Muscle layer of colon (tissue), 2 donors: ENCODE measurements around the gene PRR30.

ENCODE experiments used
- H3K27ac ChIP-seq: one replicate; pipeline ENCODE4 v1.7.0; 2013; ENCODE audit warnings: low read depth, mild to moderate bottlenecking, low read length, moderate library complexity
- H3K27me3 ChIP-seq, 2 donors: one replicate each; pipeline ENCODE4 v1.7.0; 2013; ENCODE audit warnings: low read length in 2 of 2, mild to moderate bottlenecking in 2 of 2; ENCODE audit not compliant: insufficient read depth in 2 of 2, control insufficient read depth in 1 of 2
- H3K36me3 ChIP-seq: one replicate; pipeline ENCODE4 v1.7.0; 2013; ENCODE audit warnings: mild to moderate bottlenecking, low read length; ENCODE audit not compliant: insufficient read depth
- H3K4me1 ChIP-seq: one replicate; pipeline ENCODE4 v1.7.0; 2013; ENCODE audit warnings: mild to moderate bottlenecking, low read length; ENCODE audit not compliant: insufficient read depth
- H3K4me3 ChIP-seq, 2 donors: one replicate each; pipeline ENCODE4 v1.7.0; 2013; ENCODE audit warnings: low read length in 2 of 2, low read depth in 1 of 2, mild to moderate bottlenecking in 1 of 2, moderate library complexity in 1 of 2
- H3K9ac ChIP-seq: one replicate; pipeline ENCODE4 v1.7.0; 2013; ENCODE audit warnings: low read length
- H3K9me3 ChIP-seq: one replicate; pipeline ENCODE4 v1.7.0; 2013; ENCODE audit warnings: mild to moderate bottlenecking, low read length
- donor health status: abdominal sarcoma.
- donor health status: Adenocarcinoma of cecum.

PRR30 gene

GRCh38 chr2:27108221-27108620 is 31.0 kb downstream of the PRR30 start:
- no peaks in the 10 kb centered on the region for H3K4me1 ChIP-seq
- no peak overlapping the region for H3K4me3 ChIP-seq
- H3K9me3 ChIP-seq = no peaks in the 10 kb centered on the region
- no peaks in the 10 kb centered on the region for H3K27me3 ChIP-seq
- no peaks in the 10 kb centered on the region for H3K36me3 ChIP-seq
- no peak overlapping the region for H3K27ac ChIP-seq
- H3K9ac ChIP-seq = no peak overlapping the region

GRCh38 chr2:27105981-27106380 is 33.2 kb downstream of the PRR30 start:
- H3K27me3 ChIP-seq = no peaks in the 10 kb centered on the region
- H3K4me1 ChIP-seq = no peaks in the 10 kb centered on the region
- no peak overlapping the region for H3K9ac ChIP-seq
- no peak overlapping the region for H3K4me3 ChIP-seq
- no peaks in the 10 kb centered on the region for H3K9me3 ChIP-seq
- no peak overlapping the region for H3K27ac ChIP-seq
- no peaks in the 10 kb centered on the region for H3K36me3 ChIP-seq

DNA sequence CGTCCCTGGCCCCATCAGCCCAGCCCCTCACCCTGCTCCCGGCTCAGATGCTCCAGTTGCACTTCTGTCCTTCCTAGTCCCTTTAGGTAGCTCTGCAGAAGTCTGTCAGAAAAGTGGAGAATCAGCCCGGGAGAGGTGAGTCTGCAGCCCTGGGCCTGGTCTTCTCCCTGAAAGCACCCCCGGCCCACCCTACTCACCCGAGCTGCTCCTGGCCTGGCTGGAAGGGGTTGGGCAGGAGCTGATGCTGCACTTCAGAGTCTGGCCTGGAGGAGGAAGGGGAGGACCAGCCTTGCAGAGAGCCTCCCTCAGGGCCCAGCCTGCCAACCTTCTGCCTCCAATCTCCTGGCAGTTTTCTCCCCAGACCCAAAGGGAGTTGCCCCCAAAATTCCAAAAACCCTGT is 36.9 kb downstream of the PRR30 start:
- H3K27me3 ChIP-seq = no peaks in the 10 kb centered on the region
- no peak overlapping the region for H3K4me3 ChIP-seq
- H3K27ac ChIP-seq = no peak overlapping the region
- no peaks in the 10 kb centered on the region for H3K36me3 ChIP-seq
- no peaks in the 10 kb centered on the region for H3K4me1 ChIP-seq
- no peak overlapping the region for H3K9ac ChIP-seq
- H3K9me3 ChIP-seq = no peaks in the 10 kb centered on the region

- Histone ChIP-seq H3K36me3 (no peaks in the 10 kb centered on the region), H3K27me3 (no peaks in the 10 kb centered on the region), H3K4me3 (no peak overlapping the region), H3K9me3 (no peaks in the 10 kb centered on the region), H3K27ac (no peak overlapping the region), H3K9ac (no peak overlapping the region), H3K4me1 (peaks cover 9% of the 10 kb centered on the region)
Observed at GRCh38 chr2:27100036-27100435, 39.2 kb downstream of the PRR30 start.

DNA sequence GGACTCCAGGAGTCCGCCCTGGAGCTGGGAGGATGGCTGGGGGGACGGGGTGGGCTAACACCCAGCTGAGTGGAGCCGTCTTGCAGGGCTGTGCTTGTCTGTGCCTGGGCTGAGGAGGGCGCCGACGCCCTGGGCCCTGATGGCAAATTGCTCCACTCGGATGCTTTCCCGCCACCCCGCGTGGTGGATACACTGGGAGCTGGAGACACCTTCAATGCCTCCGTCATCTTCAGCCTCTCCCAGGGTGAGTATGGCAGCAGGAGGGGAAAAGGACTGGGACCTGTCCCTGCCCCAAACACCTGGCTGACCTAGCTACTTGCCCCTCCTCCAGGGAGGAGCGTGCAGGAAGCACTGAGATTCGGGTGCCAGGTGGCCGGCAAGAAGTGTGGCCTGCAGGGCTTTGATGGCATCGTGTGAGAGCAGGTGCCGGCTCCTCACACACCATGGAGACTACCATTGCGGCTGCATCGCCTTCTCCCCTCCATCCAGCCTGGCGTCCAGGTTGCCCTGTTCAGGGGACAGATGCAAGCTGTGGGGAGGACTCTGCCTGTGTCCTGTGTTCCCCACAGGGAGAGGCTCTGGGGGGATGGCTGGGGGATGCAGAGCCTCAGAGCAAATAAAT is 39.8 kb downstream of the PRR30 start:
- Histone ChIP-seq H3K27ac (no peak overlapping the region), H3K36me3 (no peaks in the 10 kb centered on the region), H3K4me1 (peaks cover 9% of the 10 kb centered on the region), H3K27me3 (no peaks in the 10 kb centered on the region), H3K9ac (no peak overlapping the region), H3K9me3 (no peaks in the 10 kb centered on the region), H3K4me3 (no peak overlapping the region)

DNA sequence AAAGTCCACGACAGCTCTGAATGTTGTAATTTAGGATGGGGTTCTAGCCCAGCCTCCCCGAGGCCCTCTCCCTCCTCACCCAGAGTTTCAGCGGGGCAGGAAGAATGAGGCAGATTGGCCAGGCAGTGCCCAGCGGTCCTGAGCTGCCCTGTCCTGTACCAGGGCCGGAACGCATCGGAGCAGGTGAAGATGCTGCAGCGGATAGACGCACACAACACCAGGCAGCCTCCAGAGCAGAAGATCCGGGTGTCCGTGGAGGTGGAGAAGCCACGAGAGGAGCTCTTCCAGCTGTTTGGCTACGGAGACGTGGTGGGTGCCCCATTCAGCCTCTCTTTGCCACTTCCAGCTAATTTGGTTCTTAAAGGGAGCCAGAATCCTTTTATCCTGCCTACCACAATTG is 41.9 kb downstream of the PRR30 start:
- H3K27ac ChIP-seq = no peak overlapping the region
- H3K9me3 ChIP-seq = no peaks in the 10 kb centered on the region
- H3K4me3 ChIP-seq = no peak overlapping the region
- no peaks in the 10 kb centered on the region for H3K27me3 ChIP-seq
- H3K4me1 ChIP-seq = peaks cover 9% of the 10 kb centered on the region
- no peak overlapping the region for H3K9ac ChIP-seq
- no peaks in the 10 kb centered on the region for H3K36me3 ChIP-seq

DNA sequence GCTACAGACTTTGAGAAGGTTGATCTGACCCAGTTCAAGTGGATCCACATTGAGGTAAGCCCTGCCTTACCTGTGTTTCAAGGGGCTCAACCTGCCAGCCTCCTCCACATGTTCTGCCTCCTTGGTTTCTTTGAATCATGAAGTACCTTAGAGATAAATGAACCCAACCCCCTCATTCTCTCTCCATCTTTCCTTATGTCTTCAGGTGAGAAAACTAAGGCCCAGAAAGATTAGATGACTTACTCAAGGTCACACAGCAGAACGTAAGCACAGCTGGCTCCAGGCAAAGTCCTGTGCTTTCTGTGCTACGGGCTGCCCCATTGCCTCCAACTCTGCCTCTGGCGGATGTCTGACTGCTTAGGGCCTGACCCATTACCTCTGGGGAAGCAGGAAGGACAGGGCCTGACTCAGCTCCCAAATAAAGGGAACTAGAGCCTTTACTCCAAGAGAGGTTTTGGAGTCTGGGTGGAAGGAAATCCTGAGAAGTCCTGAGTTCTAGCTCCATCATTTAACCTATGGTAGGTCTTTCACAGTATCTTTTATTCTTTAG is 42.4 kb downstream of the PRR30 start:
- Histone ChIP-seq H3K4me3 (peak overlapping the region in 1 of 2 donors; percentile 58), H3K27ac (no peak overlapping the region), H3K27me3 (no peaks in the 10 kb centered on the region), H3K9me3 (no peaks in the 10 kb centered on the region), H3K4me1 (peaks cover 9% of the 10 kb centered on the region), H3K36me3 (no peaks in the 10 kb centered on the region), H3K9ac (no peak overlapping the region)

- Histone ChIP-seq H3K9me3 (no peaks in the 10 kb centered on the region), H3K27ac (no peak overlapping the region), H3K4me3 (peak overlapping the region; percentile 20 to 58), H3K9ac (no peak overlapping the region), H3K27me3 (no peaks in the 10 kb centered on the region), H3K4me1 (peaks cover 9% of the 10 kb centered on the region), H3K36me3 (no peaks in the 10 kb centered on the region)
Observed at GRCh38 chr2:27095745-27096651, 43.2 kb downstream of the PRR30 start.

- peaks cover 9% of the 10 kb centered on the region for H3K4me1 ChIP-seq
Observed at GRCh38 chr2:27095427-27095744, 43.8 kb downstream of the PRR30 start.

GRCh38 chr2:27094353-27094984 is 44.7 kb downstream of the PRR30 start:
- no peaks in the 10 kb centered on the region for H3K9me3 ChIP-seq
- no peaks in the 10 kb centered on the region for H3K36me3 ChIP-seq
- no peak overlapping the region for H3K4me3 ChIP-seq
- H3K9ac ChIP-seq = no peak overlapping the region
- H3K27ac ChIP-seq = no peak overlapping the region
- no peaks in the 10 kb centered on the region for H3K27me3 ChIP-seq
- H3K4me1 ChIP-seq = peaks cover 9% of the 10 kb centered on the region

More at GRCh38 chr2:27095427-27095744, 43.8 kb downstream of the PRR30 start:
- Histone ChIP-seq H3K27me3 (no peaks in the 10 kb centered on the region), H3K9ac (no peak overlapping the region), H3K27ac (no peak overlapping the region), H3K9me3 (no peaks in the 10 kb centered on the region), H3K36me3 (no peaks in the 10 kb centered on the region), H3K4me3 (no peak overlapping the region)
